Panc1 (cell line): ENCODE data around the gene ZNRF3.

Experiments
- POLR2AphosphoS5 ChIP-seq: IDR thresholded peaks from 2 replicates; pipeline ENCODE4 v1.6.1; 2012; ENCODE audit warnings: mild to moderate bottlenecking, low read depth, low read length, moderate library complexity
- SIN3A ChIP-seq: IDR thresholded peaks from 2 replicates; pipeline ENCODE4 v1.6.1; 2012; ENCODE audit warnings: low read depth, mild to moderate bottlenecking, low read length, moderate library complexity, borderline replicate concordance; ENCODE audit not compliant: insufficient read depth
- TCF7L2 ChIP-seq: IDR thresholded peaks from 2 replicates; pipeline ENCODE4 v1.6.1; 2011; ENCODE audit warnings: mild to moderate bottlenecking, low read depth, low read length, inconsistent platforms
- TF ChIP-seq, protein P1 (sequence below): fragments of 450-650 bp; IDR thresholded peaks from 2 replicates; pipeline ENCODE4 v1.5.1; 2017; ENCODE audit warnings: mild to moderate bottlenecking
- TF ChIP-seq, protein P2 (sequence below), 2 experiments: IDR thresholded peaks; 2 replicates each; pipeline ENCODE4 v1.6.1; 2011 to 2012; ENCODE audit warnings: low read depth in 2 of 2, control low read depth in 1 of 2, low read length in 1 of 2, mild to moderate bottlenecking in 1 of 2, moderate library complexity in 1 of 2; ENCODE audit not compliant: insufficient read depth in 1 of 2

- TF ChIP-seq, protein P1, sequence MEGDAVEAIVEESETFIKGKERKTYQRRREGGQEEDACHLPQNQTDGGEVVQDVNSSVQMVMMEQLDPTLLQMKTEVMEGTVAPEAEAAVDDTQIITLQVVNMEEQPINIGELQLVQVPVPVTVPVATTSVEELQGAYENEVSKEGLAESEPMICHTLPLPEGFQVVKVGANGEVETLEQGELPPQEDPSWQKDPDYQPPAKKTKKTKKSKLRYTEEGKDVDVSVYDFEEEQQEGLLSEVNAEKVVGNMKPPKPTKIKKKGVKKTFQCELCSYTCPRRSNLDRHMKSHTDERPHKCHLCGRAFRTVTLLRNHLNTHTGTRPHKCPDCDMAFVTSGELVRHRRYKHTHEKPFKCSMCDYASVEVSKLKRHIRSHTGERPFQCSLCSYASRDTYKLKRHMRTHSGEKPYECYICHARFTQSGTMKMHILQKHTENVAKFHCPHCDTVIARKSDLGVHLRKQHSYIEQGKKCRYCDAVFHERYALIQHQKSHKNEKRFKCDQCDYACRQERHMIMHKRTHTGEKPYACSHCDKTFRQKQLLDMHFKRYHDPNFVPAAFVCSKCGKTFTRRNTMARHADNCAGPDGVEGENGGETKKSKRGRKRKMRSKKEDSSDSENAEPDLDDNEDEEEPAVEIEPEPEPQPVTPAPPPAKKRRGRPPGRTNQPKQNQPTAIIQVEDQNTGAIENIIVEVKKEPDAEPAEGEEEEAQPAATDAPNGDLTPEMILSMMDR: no peak
- TF ChIP-seq, protein P2, sequence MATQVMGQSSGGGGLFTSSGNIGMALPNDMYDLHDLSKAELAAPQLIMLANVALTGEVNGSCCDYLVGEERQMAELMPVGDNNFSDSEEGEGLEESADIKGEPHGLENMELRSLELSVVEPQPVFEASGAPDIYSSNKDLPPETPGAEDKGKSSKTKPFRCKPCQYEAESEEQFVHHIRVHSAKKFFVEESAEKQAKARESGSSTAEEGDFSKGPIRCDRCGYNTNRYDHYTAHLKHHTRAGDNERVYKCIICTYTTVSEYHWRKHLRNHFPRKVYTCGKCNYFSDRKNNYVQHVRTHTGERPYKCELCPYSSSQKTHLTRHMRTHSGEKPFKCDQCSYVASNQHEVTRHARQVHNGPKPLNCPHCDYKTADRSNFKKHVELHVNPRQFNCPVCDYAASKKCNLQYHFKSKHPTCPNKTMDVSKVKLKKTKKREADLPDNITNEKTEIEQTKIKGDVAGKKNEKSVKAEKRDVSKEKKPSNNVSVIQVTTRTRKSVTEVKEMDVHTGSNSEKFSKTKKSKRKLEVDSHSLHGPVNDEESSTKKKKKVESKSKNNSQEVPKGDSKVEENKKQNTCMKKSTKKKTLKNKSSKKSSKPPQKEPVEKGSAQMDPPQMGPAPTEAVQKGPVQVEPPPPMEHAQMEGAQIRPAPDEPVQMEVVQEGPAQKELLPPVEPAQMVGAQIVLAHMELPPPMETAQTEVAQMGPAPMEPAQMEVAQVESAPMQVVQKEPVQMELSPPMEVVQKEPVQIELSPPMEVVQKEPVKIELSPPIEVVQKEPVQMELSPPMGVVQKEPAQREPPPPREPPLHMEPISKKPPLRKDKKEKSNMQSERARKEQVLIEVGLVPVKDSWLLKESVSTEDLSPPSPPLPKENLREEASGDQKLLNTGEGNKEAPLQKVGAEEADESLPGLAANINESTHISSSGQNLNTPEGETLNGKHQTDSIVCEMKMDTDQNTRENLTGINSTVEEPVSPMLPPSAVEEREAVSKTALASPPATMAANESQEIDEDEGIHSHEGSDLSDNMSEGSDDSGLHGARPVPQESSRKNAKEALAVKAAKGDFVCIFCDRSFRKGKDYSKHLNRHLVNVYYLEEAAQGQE (IDR thresholded peaks at IDR 0.05; ENCODE audit: insufficient read depth in 1 of 2, low read depth in 2 of 2, low read length in 1 of 2): no peak
- TF ChIP-seq POLR2AphosphoS5 (no peak), SIN3A (no peak), TCF7L2 (no peak)
These were observed 205.4 kb downstream of the ZNRF3 start for GRCh38 chr22:29088809-29089208.
